ENCODE data around the gene WRNIP1. TPM values are rescaled to one million over a fixed set of nuclear protein-coding genes. Genes with fewer than 3 reads are reported as not detected.

WRNIP1 gene
- polyA plus RNA-seq, 3 donors: 58.6 to 64.8 (median 59.0) TPM

- no peak for DNase-seq (ENCODE audit: low read depth in 3 of 3, low spot score in 2 of 3)
Observed at GRCh38 chr6:2739335-2739734, 25.9 kb upstream of the WRNIP1 start.

GRCh38 chr6:2740581-2740980, 24.6 kb upstream of the WRNIP1 start:
- no peak for DNase-seq (ENCODE audit: low read depth in 3 of 3, low spot score in 2 of 3)

GRCh38 chr6:2741756-2742155, 23.4 kb upstream of the WRNIP1 start:
- DNase-seq (ENCODE audit: low read depth in 3 of 3, low spot score in 2 of 3): no peak

- no peak for DNase-seq (ENCODE audit: low read depth in 3 of 3, low spot score in 2 of 3)
Observed at GRCh38 chr6:2743280-2744208, 21.6 kb upstream of the WRNIP1 start.

- DNase-seq (ENCODE audit: low read depth in 3 of 3, low spot score in 2 of 3): no peak
Observed at GRCh38 chr6:2744209-2744771, 20.9 kb upstream of the WRNIP1 start.

GRCh38 chr6:2744778-2745177, 20.4 kb upstream of the WRNIP1 start:
- no peak for DNase-seq (ENCODE audit: low read depth in 3 of 3, low spot score in 2 of 3)

GRCh38 chr6:2745246-2745645, 19.9 kb upstream of the WRNIP1 start:
- no peak for DNase-seq (ENCODE audit: low read depth in 3 of 3, low spot score in 2 of 3)

- no peak for DNase-seq (ENCODE audit: low read depth in 3 of 3, low spot score in 2 of 3)
Observed at GRCh38 chr6:2746557-2747061, 18.6 kb upstream of the WRNIP1 start.

- no peak for DNase-seq (ENCODE audit: low read depth in 3 of 3, low spot score in 2 of 3)
Observed at GRCh38 chr6:2748183-2748582, 17.0 kb upstream of the WRNIP1 start.

GRCh38 chr6:2749969-2750600, 15.1 kb upstream of the WRNIP1 start:
- DNase-seq (ENCODE audit: low read depth in 3 of 3, low spot score in 2 of 3): peak in 1 of 3 donors; percentile 50

- no peak for DNase-seq (ENCODE audit: low read depth in 3 of 3, low spot score in 2 of 3)
Observed at GRCh38 chr6:2750832-2751231, 14.4 kb upstream of the WRNIP1 start, which contains the start of gene MYLK4. Gene MYLK4, minus strand, starts transcription at chr6:2750922. Its CDS starts 1,628 bp downstream, at chr6:2749294.

- DNase-seq (ENCODE audit: low read depth in 3 of 3, low spot score in 2 of 3): no peak
Observed at GRCh38 chr6:2751871-2752270, 13.3 kb upstream of the WRNIP1 start.

GRCh38 chr6:2752477-2753109, 12.6 kb upstream of the WRNIP1 start:
- DNase-seq (ENCODE audit: low read depth in 3 of 3, low spot score in 2 of 3): no peak

- DNase-seq (ENCODE audit: low read depth in 3 of 3, low spot score in 2 of 3): no peak
Observed at GRCh38 chr6:2753110-2753489, 12.1 kb upstream of the WRNIP1 start.

GRCh38 chr6:2753743-2754142, 11.4 kb upstream of the WRNIP1 start:
- DNase-seq (ENCODE audit: low read depth in 3 of 3, low spot score in 2 of 3): no peak

GRCh38 chr6:2754393-2754792, 10.8 kb upstream of the WRNIP1 start:
- DNase-seq (ENCODE audit: low read depth in 3 of 3, low spot score in 2 of 3): no peak

- no peak for DNase-seq (ENCODE audit: low read depth in 3 of 3, low spot score in 2 of 3)
Observed at GRCh38 chr6:2754911-2755310, 10.3 kb upstream of the WRNIP1 start.

- DNase-seq (ENCODE audit: low read depth in 3 of 3, low spot score in 2 of 3): no peak
Observed at GRCh38 chr6:2755456-2755855, 9.7 kb upstream of the WRNIP1 start.

GRCh38 chr6:2756241-2756640, 9.0 kb upstream of the WRNIP1 start:
- no peak for DNase-seq (ENCODE audit: low read depth in 3 of 3, low spot score in 2 of 3)

GRCh38 chr6:2756687-2757224, 8.4 kb upstream of the WRNIP1 start:
- DNase-seq (ENCODE audit: low read depth in 3 of 3, low spot score in 2 of 3): no peak

- DNase-seq (ENCODE audit: low read depth in 3 of 3, low spot score in 2 of 3): no peak
Observed at GRCh38 chr6:2758980-2759379, 6.2 kb upstream of the WRNIP1 start.

Data from right renal cortex interstitium (tissue), 3 donors.